Mesothelial cell of epicardium (in vitro differentiated cells): ENCODE results near the gene ENPP1. TPM values are rescaled to one million over a fixed set of nuclear protein-coding genes. Genes with fewer than 3 reads are reported as not detected.
A peak's percentile ranks its signal among the peaks of the same experiment; 100 is the strongest.

Source experiments
- DNase-seq, 2 experiments: peaks; one replicate each; pipeline ENCODE4 v3.0.0; 2021; ENCODE audit warnings: low spot score in 2 of 2; ENCODE audit not compliant: unreplicated experiment in 2 of 2
- H3K27ac Mint-ChIP-seq: 2 replicates; pipeline ENCODE4 v1.8.0; 2021; ENCODE audit warnings: mixed read lengths
- H3K27me3 Mint-ChIP-seq: 2 replicates; pipeline ENCODE4 v1.8.0; 2021; ENCODE audit warnings: low read depth, mixed read lengths
- H3K36me3 Mint-ChIP-seq: 2 replicates; pipeline ENCODE4 v1.8.0; 2021; ENCODE audit warnings: mixed read lengths
- H3K4me1 Mint-ChIP-seq: 2 replicates; pipeline ENCODE4 v1.8.0; 2021; ENCODE audit warnings: mixed read lengths
- H3K4me3 Mint-ChIP-seq: 2 replicates; pipeline ENCODE4 v1.8.0; 2021; ENCODE audit warnings: mild to moderate bottlenecking, moderate library complexity, mixed read lengths
- H3K9me3 Mint-ChIP-seq: 2 replicates; pipeline ENCODE4 v1.8.0; 2021; ENCODE audit warnings: mixed read lengths
- total RNA-seq: library from RNA; stranded (reverse); gene quantifications from 3 replicates; pipeline ENCODE4 v1.2.1, GENCODE V29; 2021
- TF ChIP-seq, protein P1 (sequence below): fragments of 200-600 bp; sonication (generic); IDR thresholded peaks from one replicate; pipeline ENCODE4 v1.5.0; 2021; ENCODE audit warnings: antibody characterized with exemption; ENCODE audit not compliant: unreplicated experiment

Gene ENPP1
- total RNA-seq, 1 donor from 2014 or later, result 6.8 TPM

DNA sequence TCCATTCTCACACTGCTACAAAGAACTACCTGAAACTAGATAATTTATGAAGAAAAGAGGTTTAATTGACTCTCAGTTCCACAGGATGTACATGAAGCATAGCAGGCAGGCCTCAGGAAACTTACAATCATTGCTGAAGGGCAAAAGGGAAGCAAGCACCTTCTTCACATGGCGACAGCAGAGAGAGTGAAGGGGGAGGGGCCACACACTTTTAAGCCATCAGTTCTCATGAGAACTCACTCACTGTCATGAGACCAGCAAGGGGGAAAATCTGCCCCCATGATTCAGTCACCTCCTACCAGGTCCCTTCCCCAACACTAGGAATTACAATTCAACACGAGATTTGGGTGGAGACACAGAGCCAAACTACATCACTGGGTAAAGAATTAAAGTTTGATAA lies 12.5 kb upstream of the ENPP1 start:
- DNase-seq, result no peak
- Mint-ChIP-seq H3K4me1 (no peaks in the 10 kb centered on the region), H3K27me3 (no peaks in the 10 kb centered on the region), H3K27ac (no peak overlapping the region), H3K36me3 (no peaks in the 10 kb centered on the region), H3K9me3 (peaks cover 15% of the 10 kb centered on the region), H3K4me3 (no peak overlapping the region)
- TF ChIP-seq, protein P1, sequence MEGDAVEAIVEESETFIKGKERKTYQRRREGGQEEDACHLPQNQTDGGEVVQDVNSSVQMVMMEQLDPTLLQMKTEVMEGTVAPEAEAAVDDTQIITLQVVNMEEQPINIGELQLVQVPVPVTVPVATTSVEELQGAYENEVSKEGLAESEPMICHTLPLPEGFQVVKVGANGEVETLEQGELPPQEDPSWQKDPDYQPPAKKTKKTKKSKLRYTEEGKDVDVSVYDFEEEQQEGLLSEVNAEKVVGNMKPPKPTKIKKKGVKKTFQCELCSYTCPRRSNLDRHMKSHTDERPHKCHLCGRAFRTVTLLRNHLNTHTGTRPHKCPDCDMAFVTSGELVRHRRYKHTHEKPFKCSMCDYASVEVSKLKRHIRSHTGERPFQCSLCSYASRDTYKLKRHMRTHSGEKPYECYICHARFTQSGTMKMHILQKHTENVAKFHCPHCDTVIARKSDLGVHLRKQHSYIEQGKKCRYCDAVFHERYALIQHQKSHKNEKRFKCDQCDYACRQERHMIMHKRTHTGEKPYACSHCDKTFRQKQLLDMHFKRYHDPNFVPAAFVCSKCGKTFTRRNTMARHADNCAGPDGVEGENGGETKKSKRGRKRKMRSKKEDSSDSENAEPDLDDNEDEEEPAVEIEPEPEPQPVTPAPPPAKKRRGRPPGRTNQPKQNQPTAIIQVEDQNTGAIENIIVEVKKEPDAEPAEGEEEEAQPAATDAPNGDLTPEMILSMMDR, result no peak

DNA sequence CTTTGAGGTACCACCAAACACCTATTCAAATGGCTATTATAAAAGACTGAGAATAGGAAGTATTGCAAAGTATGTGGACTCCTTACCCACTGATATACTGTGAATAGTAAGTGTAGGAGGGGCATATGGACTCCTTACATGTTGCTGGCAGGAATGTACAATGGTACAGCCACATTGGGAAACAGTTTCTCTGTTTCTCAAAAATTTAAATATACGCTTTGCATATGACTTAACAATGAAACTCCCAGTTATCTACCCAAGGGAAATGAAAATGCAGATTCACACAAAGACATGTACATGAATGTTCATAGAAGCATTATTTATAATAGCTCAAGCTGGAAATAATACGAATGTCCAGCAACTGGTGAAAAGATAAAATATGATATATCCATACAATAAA lies 5.5 kb upstream of the ENPP1 start:
- Mint-ChIP-seq H3K4me1 (peaks cover 12% of the 10 kb centered on the region), H3K4me3 (no peak overlapping the region), H3K9me3 (peaks cover 20% of the 10 kb centered on the region), H3K36me3 (no peaks in the 10 kb centered on the region), H3K27ac (no peak overlapping the region), H3K27me3 (peaks cover 13% of the 10 kb centered on the region)
- no peak for DNase-seq
- TF ChIP-seq, protein P1, result no peak

DNA sequence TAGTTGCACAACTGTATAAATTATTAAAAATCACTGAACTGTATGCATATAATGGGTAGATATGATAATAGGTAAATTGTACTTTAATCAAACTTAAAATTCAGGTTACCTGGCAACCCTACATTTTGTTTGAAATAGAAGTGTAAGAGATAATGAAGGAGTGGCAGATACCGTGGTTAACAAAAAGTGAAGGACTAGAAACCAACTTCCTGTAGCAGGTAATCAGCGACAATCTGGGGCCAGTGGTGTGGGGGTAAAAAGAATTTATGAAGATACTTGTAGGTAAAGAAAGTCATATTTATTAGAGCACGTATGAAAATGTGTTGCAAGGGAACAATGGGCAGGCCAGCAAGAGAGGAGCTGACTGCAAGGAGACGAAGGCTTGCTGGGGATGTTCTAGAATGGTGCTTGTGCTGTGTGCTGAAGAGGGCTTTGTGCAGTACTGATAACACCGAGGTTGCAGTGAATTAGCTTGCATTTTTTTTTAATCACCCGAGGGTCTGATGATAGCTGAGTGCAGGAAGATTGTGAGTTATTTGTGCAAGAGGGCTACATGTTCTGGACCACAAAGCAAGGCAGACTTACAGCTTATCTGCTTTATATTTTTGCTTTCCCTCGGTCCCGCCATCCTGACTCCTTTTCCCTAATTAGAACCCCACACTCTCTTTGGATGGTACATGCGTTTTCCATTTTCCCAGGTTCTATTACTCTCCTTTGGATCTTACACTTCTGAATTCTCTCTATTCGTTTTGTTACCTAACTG lies 4.6 kb upstream of the ENPP1 start:
- Mint-ChIP-seq H3K27me3 (peaks cover 16% of the 10 kb centered on the region), H3K4me3 (no peak overlapping the region), H3K4me1 (peaks cover 15% of the 10 kb centered on the region), H3K36me3 (no peaks in the 10 kb centered on the region), H3K9me3 (peaks cover 20% of the 10 kb centered on the region), H3K27ac (no peak overlapping the region)
- DNase-seq, result no peak
- TF ChIP-seq, protein P1, result no peak

DNA sequence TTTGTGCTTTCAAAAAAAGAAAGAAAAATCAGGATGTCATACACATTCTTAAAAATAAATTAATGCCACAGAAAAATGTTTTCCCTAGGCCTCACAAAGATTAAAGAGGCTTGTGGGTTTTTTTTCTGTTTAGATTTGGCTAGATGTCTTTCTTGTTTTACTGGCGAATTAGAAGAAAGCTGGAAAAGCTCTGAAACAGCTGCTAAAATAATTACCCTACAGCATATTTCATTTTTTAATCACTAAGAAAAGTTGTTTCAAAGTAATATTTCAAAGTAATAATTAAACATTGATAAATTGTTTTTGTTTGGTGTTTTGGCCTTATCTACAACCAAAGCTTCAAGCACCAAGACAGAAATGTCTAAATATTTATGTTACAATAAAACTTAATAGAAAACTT lies 3.7 kb upstream of the ENPP1 start:
- H3K27ac Mint-ChIP-seq, result no peak overlapping the region
- TF ChIP-seq, protein P1, result no peak
- H3K27me3 Mint-ChIP-seq, result peaks cover 25% of the 10 kb centered on the region
- no peak overlapping the region for H3K4me3 Mint-ChIP-seq
- no peak for DNase-seq
- peaks cover 22% of the 10 kb centered on the region for H3K4me1 Mint-ChIP-seq
- no peaks in the 10 kb centered on the region for H3K36me3 Mint-ChIP-seq
- peaks cover 18% of the 10 kb centered on the region for H3K9me3 Mint-ChIP-seq

DNA sequence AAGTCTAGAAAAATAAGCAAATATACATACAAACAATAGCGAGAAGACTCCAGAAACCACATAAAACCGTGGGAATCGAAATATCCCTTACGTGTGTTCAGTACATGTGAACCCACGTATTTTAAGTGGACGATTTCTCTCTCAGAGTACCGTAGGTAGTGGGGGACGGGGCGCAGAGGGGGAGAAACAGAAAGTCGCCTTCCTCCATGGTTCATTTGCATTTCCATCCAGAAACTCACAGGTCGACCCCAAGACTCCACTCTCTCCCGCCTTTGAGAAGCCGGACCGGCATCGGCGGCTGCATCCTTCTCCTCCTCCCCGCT lies 538 bp upstream of the ENPP1 start:
- no peaks in the 10 kb centered on the region for H3K36me3 Mint-ChIP-seq
- H3K4me3 Mint-ChIP-seq, result peak overlapping the region; percentile 86
- peaks cover 28% of the 10 kb centered on the region for H3K4me1 Mint-ChIP-seq
- TF ChIP-seq, protein P1, result no peak
- H3K27me3 Mint-ChIP-seq, result peaks cover 35% of the 10 kb centered on the region
- DNase-seq, result no peak
- peaks cover 10% of the 10 kb centered on the region for H3K9me3 Mint-ChIP-seq
- H3K27ac Mint-ChIP-seq, result peak overlapping the region; percentile 59
